ENCODE data around the gene TMCC1. TPM values are rescaled to one million over a fixed set of nuclear protein-coding genes. Genes with fewer than 3 reads are reported as not detected.
"Not testable (repeated sequence)": the region's sequence is repeated elsewhere in the genome, so short reads cannot be mapped to it uniquely, and the experiment has no call there.

TMCC1 gene
- total and polyA plus RNA-seq, 10 of the 15 experiments (the other 5 are each of a cell fraction or from before 2014, with no cell fraction given) = 2.3 to 21.1 (median 8.4) TPM

DNA sequence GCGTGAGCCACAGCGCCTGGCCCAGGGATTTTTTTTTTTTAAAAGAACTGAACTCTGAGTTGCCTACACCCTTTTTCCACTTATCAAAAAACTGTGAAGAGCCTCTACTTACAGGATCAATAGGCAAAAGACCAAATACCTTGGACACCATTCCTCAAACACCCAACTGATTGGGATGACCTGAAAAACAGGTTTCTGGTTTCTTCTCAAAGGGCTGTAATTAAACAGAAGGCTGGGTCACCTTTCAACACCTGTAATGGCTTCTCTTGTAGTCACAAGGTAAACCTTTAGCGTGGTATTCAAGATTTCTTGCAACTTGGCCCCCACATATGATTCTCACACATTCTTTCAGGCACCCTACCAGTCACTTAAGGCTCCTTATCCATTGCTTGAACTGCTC, 248.7 kb downstream of the TMCC1 start (continued):
- TF ChIP-seq NFXL1 (IDR thresholded peaks at IDR 0.05; ENCODE audit: borderline replicate concordance) (no peak), IKZF1 (conservative IDR thresholded peaks at IDR 0.05) (no peak), ZZZ3 (IDR thresholded peaks at IDR 0.05; ENCODE audit: control insufficient read depth, insufficient read length, low read depth) (no peak), HDGF (IDR thresholded peaks at IDR 0.05) (no peak), ZNF24 (IDR thresholded peaks at IDR 0.05) (no peak), SUPT20H (IDR thresholded peaks at IDR 0.05; ENCODE audit: borderline replicate concordance, control insufficient read depth, low read depth, low read length) (no peak), MYB (IDR thresholded peaks at IDR 0.05; ENCODE audit: borderline replicate concordance, low read depth, low read length) (no peak), RB1 (IDR thresholded peaks at IDR 0.05; ENCODE audit: borderline replicate concordance) (no peak), TCF3 (IDR thresholded peaks at IDR 0.05; ENCODE audit: borderline replicate concordance, insufficient read depth, low read depth, low read length) (no peak)
- TF ChIP-seq, protein P1, sequence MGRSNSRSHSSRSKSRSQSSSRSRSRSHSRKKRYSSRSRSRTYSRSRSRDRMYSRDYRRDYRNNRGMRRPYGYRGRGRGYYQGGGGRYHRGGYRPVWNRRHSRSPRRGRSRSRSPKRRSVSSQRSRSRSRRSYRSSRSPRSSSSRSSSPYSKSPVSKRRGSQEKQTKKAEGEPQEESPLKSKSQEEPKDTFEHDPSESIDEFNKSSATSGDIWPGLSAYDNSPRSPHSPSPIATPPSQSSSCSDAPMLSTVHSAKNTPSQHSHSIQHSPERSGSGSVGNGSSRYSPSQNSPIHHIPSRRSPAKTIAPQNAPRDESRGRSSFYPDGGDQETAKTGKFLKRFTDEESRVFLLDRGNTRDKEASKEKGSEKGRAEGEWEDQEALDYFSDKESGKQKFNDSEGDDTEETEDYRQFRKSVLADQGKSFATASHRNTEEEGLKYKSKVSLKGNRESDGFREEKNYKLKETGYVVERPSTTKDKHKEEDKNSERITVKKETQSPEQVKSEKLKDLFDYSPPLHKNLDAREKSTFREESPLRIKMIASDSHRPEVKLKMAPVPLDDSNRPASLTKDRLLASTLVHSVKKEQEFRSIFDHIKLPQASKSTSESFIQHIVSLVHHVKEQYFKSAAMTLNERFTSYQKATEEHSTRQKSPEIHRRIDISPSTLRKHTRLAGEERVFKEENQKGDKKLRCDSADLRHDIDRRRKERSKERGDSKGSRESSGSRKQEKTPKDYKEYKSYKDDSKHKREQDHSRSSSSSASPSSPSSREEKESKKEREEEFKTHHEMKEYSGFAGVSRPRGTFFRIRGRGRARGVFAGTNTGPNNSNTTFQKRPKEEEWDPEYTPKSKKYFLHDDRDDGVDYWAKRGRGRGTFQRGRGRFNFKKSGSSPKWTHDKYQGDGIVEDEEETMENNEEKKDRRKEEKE (IDR thresholded peaks at IDR 0.05) = no peak
- TF ChIP-seq, protein P2, sequence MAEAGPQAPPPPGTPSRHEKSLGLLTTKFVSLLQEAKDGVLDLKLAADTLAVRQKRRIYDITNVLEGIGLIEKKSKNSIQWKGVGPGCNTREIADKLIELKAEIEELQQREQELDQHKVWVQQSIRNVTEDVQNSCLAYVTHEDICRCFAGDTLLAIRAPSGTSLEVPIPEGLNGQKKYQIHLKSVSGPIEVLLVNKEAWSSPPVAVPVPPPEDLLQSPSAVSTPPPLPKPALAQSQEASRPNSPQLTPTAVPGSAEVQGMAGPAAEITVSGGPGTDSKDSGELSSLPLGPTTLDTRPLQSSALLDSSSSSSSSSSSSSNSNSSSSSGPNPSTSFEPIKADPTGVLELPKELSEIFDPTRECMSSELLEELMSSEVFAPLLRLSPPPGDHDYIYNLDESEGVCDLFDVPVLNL (IDR thresholded peaks at IDR 0.05; ENCODE audit: low read depth, low read length) = no peak
- TF ChIP-seq, protein P3, sequence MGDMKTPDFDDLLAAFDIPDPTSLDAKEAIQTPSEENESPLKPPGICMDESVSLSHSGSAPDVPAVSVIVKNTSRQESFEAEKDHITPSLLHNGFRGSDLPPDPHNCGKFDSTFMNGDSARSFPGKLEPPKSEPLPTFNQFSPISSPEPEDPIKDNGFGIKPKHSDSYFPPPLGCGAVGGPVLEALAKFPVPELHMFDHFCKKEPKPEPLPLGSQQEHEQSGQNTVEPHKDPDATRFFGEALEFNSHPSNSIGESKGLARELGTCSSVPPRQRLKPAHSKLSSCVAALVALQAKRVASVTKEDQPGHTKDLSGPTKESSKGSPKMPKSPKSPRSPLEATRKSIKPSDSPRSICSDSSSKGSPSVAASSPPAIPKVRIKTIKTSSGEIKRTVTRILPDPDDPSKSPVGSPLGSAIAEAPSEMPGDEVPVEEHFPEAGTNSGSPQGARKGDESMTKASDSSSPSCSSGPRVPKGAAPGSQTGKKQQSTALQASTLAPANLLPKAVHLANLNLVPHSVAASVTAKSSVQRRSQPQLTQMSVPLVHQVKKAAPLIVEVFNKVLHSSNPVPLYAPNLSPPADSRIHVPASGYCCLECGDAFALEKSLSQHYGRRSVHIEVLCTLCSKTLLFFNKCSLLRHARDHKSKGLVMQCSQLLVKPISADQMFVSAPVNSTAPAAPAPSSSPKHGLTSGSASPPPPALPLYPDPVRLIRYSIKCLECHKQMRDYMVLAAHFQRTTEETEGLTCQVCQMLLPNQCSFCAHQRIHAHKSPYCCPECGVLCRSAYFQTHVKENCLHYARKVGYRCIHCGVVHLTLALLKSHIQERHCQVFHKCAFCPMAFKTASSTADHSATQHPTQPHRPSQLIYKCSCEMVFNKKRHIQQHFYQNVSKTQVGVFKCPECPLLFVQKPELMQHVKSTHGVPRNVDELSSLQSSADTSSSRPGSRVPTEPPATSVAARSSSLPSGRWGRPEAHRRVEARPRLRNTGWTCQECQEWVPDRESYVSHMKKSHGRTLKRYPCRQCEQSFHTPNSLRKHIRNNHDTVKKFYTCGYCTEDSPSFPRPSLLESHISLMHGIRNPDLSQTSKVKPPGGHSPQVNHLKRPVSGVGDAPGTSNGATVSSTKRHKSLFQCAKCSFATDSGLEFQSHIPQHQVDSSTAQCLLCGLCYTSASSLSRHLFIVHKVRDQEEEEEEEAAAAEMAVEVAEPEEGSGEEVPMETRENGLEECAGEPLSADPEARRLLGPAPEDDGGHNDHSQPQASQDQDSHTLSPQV (IDR thresholded peaks at IDR 0.05) = no peak

DNA sequence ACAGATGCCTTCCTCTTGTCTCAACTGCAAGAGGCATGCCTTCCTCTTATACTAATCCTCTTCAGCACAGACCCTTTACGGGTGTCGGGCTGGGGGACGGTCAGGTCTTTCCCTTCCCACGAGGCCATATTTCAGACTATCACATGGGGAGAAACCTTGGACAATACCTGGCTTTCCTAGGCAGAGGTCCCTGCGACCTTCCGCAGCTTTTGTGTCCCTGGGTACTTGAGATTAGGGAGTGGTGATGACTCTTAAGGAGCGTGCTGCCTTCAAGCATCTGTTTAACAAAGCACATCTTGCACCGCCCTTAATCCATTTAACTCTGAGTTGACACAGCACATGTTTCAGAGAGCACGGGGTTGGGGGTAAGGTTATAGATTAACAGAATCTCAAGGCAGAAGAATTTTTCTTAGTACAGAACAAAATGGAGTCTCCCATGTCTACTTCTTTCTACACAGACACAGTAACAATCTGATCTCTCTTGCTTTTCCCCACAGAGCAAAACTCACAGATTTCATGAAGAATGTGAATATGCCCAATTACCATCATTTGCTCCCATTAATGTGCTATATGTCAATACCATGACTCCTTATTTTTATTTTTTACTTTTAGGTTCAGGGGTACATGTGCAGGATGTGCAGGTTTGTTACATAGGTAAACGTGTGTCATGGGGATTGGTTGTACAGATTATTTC, 251.8 kb downstream of the TMCC1 start:
- DNase-seq (ENCODE audit: low read depth, low spot score); RAD21 ChIA-PET (ENCODE audit: unreplicated experiment); ATAC-seq; H3K79me2 ChIP-seq (ENCODE audit: control insufficient read depth, insufficient read depth, low read length); H3K4me3 ChIP-seq; H2AFZ ChIP-seq (ENCODE audit: control insufficient read depth, low read depth, low read length); intact Hi-C loops (cut with micrococcal nuclease; ENCODE audit: unreplicated experiment); POLR2A ChIA-PET; in situ Hi-C loops (cut with MboI); H3K9ac ChIP-seq (ENCODE audit: control insufficient read depth, insufficient read depth, low read length); H3K27me3 ChIP-seq (replicated peaks in 1 of 2; ENCODE audit: control insufficient read depth in 2 of 2, insufficient read depth in 2 of 2, low read length in 1 of 2); H3K9me3 ChIP-seq (replicated peaks; ENCODE audit: control insufficient read depth, insufficient read depth, low read length); H3K4me2 ChIP-seq (ENCODE audit: control insufficient read depth, insufficient read depth); H4K20me1 ChIP-seq (ENCODE audit: control insufficient read depth, insufficient read depth); H3K4me1 ChIP-seq (ENCODE audit: control insufficient read depth, insufficient read depth, low read length); FAIRE-seq; H3K27ac ChIP-seq (ENCODE audit: control insufficient read depth, insufficient read depth); H3K36me3 ChIP-seq (ENCODE audit: control insufficient read depth in 2 of 2, insufficient read depth in 2 of 2, low read length in 1 of 2); BruUV-seq (replicated peaks): not testable (repeated sequence)
- WGBS (ENCODE audit: insufficient coverage, insufficient replicate concordance, low lambda C conversion rate, missing lambda C conversion rate) = 50% methylated on average over 6 of the region's 10 CpGs
- ChIA-PET SMC1A (ENCODE audit: uncharacterized antibody, unreplicated experiment) (interaction anchor here (0.5 kb wide), 1 partner anchor 101 kb away, joined by 3 read pairs; no protein-coding TSS in a partner anchor), CTCF (interaction anchor here (0.8 kb wide), 1 partner anchor 14 kb away, joined by 3 read pairs; no protein-coding TSS in a partner anchor)

Measured in GM12878 (cell line).